H9 (cell line): ENCODE results near the gene METTL3. TPM values are rescaled to one million over a fixed set of nuclear protein-coding genes. Genes with fewer than 3 reads are reported as not detected.

Experiments
- DNase-seq: peaks from one replicate; pipeline ENCODE4 v3.0.0-alpha.2; 2017
- H2AFZ ChIP-seq: one replicate; pipeline ENCODE4 v1.6.1; 2013; ENCODE audit warnings: mild to moderate bottlenecking, low read length, control low read depth, moderate library complexity
- H2AK5ac ChIP-seq: 2 replicates; pipeline ENCODE4 v1.6.1; 2013; ENCODE audit warnings: low read length, control low read depth, mixed read lengths; ENCODE audit not compliant: insufficient read length
- H2BK120ac ChIP-seq: one replicate; pipeline ENCODE4 v1.6.1; 2013; ENCODE audit warnings: low read depth, mild to moderate bottlenecking, low read length, control low read depth, inconsistent platforms; ENCODE audit not compliant: poor library complexity, severe bottlenecking
- H2BK12ac ChIP-seq: 2 replicates; pipeline ENCODE4 v1.6.1; 2013; ENCODE audit warnings: low read length, control low read depth, mixed read lengths, low read depth; ENCODE audit not compliant: insufficient read length
- H2BK15ac ChIP-seq: 2 replicates; pipeline ENCODE4 v1.6.1; 2013; ENCODE audit warnings: low read depth, low read length, control low read depth
- H2BK20ac ChIP-seq: one replicate; pipeline ENCODE4 v1.6.1; 2013; ENCODE audit warnings: low read depth, mild to moderate bottlenecking, low read length, control low read depth, inconsistent platforms; ENCODE audit not compliant: poor library complexity, severe bottlenecking
- H2BK5ac ChIP-seq: 2 replicates; pipeline ENCODE4 v1.6.1; 2013; ENCODE audit warnings: low read length, control low read depth, mixed read lengths; ENCODE audit not compliant: insufficient read length
- H3K14ac ChIP-seq: 2 replicates; pipeline ENCODE4 v1.6.1; 2013; ENCODE audit warnings: low read length, control low read depth; ENCODE audit not compliant: insufficient read depth
- H3K18ac ChIP-seq: 2 replicates; pipeline ENCODE4 v1.6.1; 2013; ENCODE audit warnings: low read depth, mild to moderate bottlenecking, mixed read lengths, low read length, control low read depth; ENCODE audit not compliant: insufficient read length
- H3K23ac ChIP-seq: 2 replicates; pipeline ENCODE4 v1.6.1; 2013; ENCODE audit warnings: low read length, control low read depth, mixed read lengths, low read depth; ENCODE audit not compliant: insufficient read length
- H3K23me2 ChIP-seq: 2 replicates; pipeline ENCODE4 v1.6.1; 2013; ENCODE audit warnings: low read depth, mild to moderate bottlenecking, mixed read lengths, low read length, control low read depth; ENCODE audit not compliant: insufficient read length, poor library complexity, severe bottlenecking
- H3K27ac ChIP-seq: 2 replicates; pipeline ENCODE4 v1.5.1; 2013; ENCODE audit warnings: low read length, control low read depth, mixed read lengths, low read depth; ENCODE audit not compliant: insufficient read length
- H3K27me3 ChIP-seq: 2 replicates; pipeline ENCODE4 v1.6.1; 2013; ENCODE audit warnings: low read length, control low read depth, inconsistent platforms; ENCODE audit not compliant: insufficient read depth
- H3K4ac ChIP-seq: 2 replicates; pipeline ENCODE4 v1.6.1; 2013; ENCODE audit warnings: low read depth, mild to moderate bottlenecking, control low read depth, inconsistent platforms, low read length, moderate library complexity
- H3K4me1 ChIP-seq: 2 replicates; pipeline ENCODE4 v1.6.1; 2013; ENCODE audit warnings: low read length, control low read depth, inconsistent platforms; ENCODE audit not compliant: insufficient read depth
- H3K4me2 ChIP-seq: 2 replicates; pipeline ENCODE4 v1.6.1; 2013; ENCODE audit warnings: low read length, control low read depth, mixed read lengths; ENCODE audit not compliant: insufficient read length, insufficient read depth
- H3K56ac ChIP-seq: 2 replicates; pipeline ENCODE4 v1.6.1; 2013; ENCODE audit warnings: low read depth, mild to moderate bottlenecking, mixed read lengths, low read length, control low read depth; ENCODE audit not compliant: insufficient read length
- H3K79me1 ChIP-seq: 2 replicates; pipeline ENCODE4 v1.6.1; 2013; ENCODE audit warnings: low read depth, mild to moderate bottlenecking, moderate library complexity, low read length, control low read depth, inconsistent platforms; ENCODE audit not compliant: insufficient read depth, poor library complexity, severe bottlenecking
- H3K79me2 ChIP-seq: 2 replicates; pipeline ENCODE4 v1.6.1; 2013; ENCODE audit warnings: low read length, control low read depth, inconsistent platforms; ENCODE audit not compliant: insufficient read depth
- H3K9ac ChIP-seq: 2 replicates; pipeline ENCODE4 v1.6.1; 2013; ENCODE audit warnings: low read length, control low read depth, mixed read lengths; ENCODE audit not compliant: insufficient read length; ENCODE audit errors: extremely low read depth
- H3K9me3 ChIP-seq: one replicate; pipeline ENCODE4 v1.6.1; 2013; ENCODE audit warnings: low read depth, low read length, inconsistent platforms; ENCODE audit not compliant: control insufficient read depth
- H3T11ph ChIP-seq: one replicate; pipeline ENCODE4 v1.6.1; 2013; ENCODE audit warnings: mild to moderate bottlenecking, low read length, control low read depth, inconsistent platforms
- H4K20me1 ChIP-seq: one replicate; pipeline ENCODE4 v1.6.1; 2013; ENCODE audit not compliant: control insufficient read depth, insufficient read length, insufficient read depth
- H4K5ac ChIP-seq: 2 replicates; pipeline ENCODE4 v1.6.1; 2013; ENCODE audit warnings: low read depth, mild to moderate bottlenecking, mixed read lengths, low read length, control low read depth; ENCODE audit not compliant: insufficient read length
- H4K8ac ChIP-seq: replicated peaks from 2 replicates; pipeline ENCODE4 v1.6.1; 2013; ENCODE audit warnings: low read length, control low read depth, mixed read lengths, low read depth; ENCODE audit not compliant: insufficient read length
- H4K91ac ChIP-seq: 2 replicates; pipeline ENCODE4 v1.6.1; 2013; ENCODE audit warnings: low read depth, mild to moderate bottlenecking, moderate library complexity, mixed read lengths, low read length, control low read depth; ENCODE audit not compliant: insufficient read length
- H3K27ac Mint-ChIP-seq, 3 experiments: 2 replicates in 2 of 3; 3 replicates in 1 of 3; pipeline ENCODE4 v1.8.0; 2020 to 2021; ENCODE audit warnings: mixed read lengths in 3 of 3, mild to moderate bottlenecking in 1 of 3, moderate library complexity in 1 of 3
- H3K27me3 Mint-ChIP-seq: 2 replicates; pipeline ENCODE4 v1.8.0; 2021; ENCODE audit warnings: low read depth, mild to moderate bottlenecking, moderate library complexity, mixed read lengths
- H3K36me3 Mint-ChIP-seq, 3 experiments: 2 replicates in 2 of 3; 3 replicates in 1 of 3; pipeline ENCODE4 v1.8.0; 2020 to 2021; ENCODE audit warnings: low read depth in 3 of 3, mixed read lengths in 3 of 3; ENCODE audit not compliant: insufficient read depth in 1 of 3
- H3K4me1 Mint-ChIP-seq, 2 experiments: 2 replicates each; pipeline ENCODE4 v1.8.0; 2020; ENCODE audit warnings: mixed read lengths in 2 of 2
- H3K4me3 Mint-ChIP-seq, 2 experiments: 2 replicates in 1 of 2; 3 replicates in 1 of 2; pipeline ENCODE4 v1.8.0; 2020 to 2021; ENCODE audit warnings: mild to moderate bottlenecking in 2 of 2, mixed read lengths in 2 of 2, moderate library complexity in 1 of 2
- H3K9me3 Mint-ChIP-seq, 2 experiments: 2 replicates in 1 of 2; 3 replicates in 1 of 2; pipeline ENCODE4 v1.8.0; 2020; ENCODE audit warnings: mild to moderate bottlenecking in 2 of 2, mixed read lengths in 2 of 2, moderate library complexity in 1 of 2
- CTCF ChIP-seq: fragments of 200-600 bp; sonication (generic); conservative IDR thresholded peaks from 3 replicates; pipeline ENCODE4 v1.8.0; 2021; ENCODE audit warnings: antibody characterized with exemption, mild to moderate bottlenecking
- WGBS: extraction: QIAGEN DNeasy Blood & Tissue Kit; methylation state at CpG from one replicate; pipeline ENCODE4 v1.1.7; 2013; ENCODE audit warnings: missing lambda C conversion rate, low lambda C conversion rate, mixed read lengths; ENCODE audit not compliant: insufficient read length; ENCODE audit errors: extremely low coverage; 5-methylcytosine and 5-hydroxymethylcytosine counted together
- total RNA-seq: library from RNA; stranded (reverse); gene quantifications from 2 replicates; pipeline ENCODE4 v1.2.1, GENCODE V29; 2021

Gene METTL3
- total RNA-seq, 1 experiment from 2014 or later, result 84.1 TPM

- no CpG with 5 or more reads among the region's 1 CpG for WGBS
- H3K27ac ChIP-seq, result no peak overlapping the region
- H3K27me3 ChIP-seq, result no peaks in the 10 kb centered on the region
- H2AK5ac ChIP-seq, result no peak overlapping the region
- H2BK20ac ChIP-seq, result no peak overlapping the region
- H3K23me2 ChIP-seq, result peaks cover 3% of the 10 kb centered on the region
- no peak overlapping the region for H3K23ac ChIP-seq
- Mint-ChIP-seq H3K27me3 (no peaks in the 10 kb centered on the region), H3K4me3 (no peak overlapping the region), H3K4me1 (peaks cover 7 to 19% of the 10 kb centered on the region in 2 experiments), H3K9me3 (no peaks in the 10 kb centered on the region), H3K36me3 (peaks cover 12 to 43% (median 40%) of the 10 kb centered on the region in 3 experiments), H3K27ac (no peak overlapping the region; a peak in 1 of 7 replicates)
- no peak overlapping the region for H3K18ac ChIP-seq
- no peak overlapping the region for H3K4me2 ChIP-seq
- H3K14ac ChIP-seq, result no peak overlapping the region
- no peak for TF ChIP-seq CTCF
- DNase-seq, result no peak
- no peak overlapping the region for H3K9ac ChIP-seq
- H2BK120ac ChIP-seq, result no peak overlapping the region
- H2BK5ac ChIP-seq, result no peak overlapping the region
- H4K5ac ChIP-seq, result no peak overlapping the region
- no peak overlapping the region for H2BK15ac ChIP-seq
- no peaks in the 10 kb centered on the region for H3K9me3 ChIP-seq
- H3K4ac ChIP-seq, result no peak overlapping the region
- no peak overlapping the region for H4K8ac ChIP-seq
- H3T11ph ChIP-seq, result no peak overlapping the region
- H2BK12ac ChIP-seq, result no peak overlapping the region
- peaks cover 28% of the 10 kb centered on the region for H3K79me2 ChIP-seq
- H2AFZ ChIP-seq, result no peak overlapping the region
- H3K79me1 ChIP-seq, result peaks cover 4% of the 10 kb centered on the region
- H3K4me1 ChIP-seq, result no peaks in the 10 kb centered on the region; the same call in 1 of the 2 replicates
- no peaks in the 10 kb centered on the region for H4K20me1 ChIP-seq
- no peak overlapping the region for H3K56ac ChIP-seq
- H4K91ac ChIP-seq, result no peak overlapping the region
Measured at GRCh38 chr14:21449899-21450216, 61.3 kb downstream of the METTL3 start.

Other genes starting within 250 kb of the METTL3 start
- gene HNRNPC, start 241.9 kb downstream of the METTL3 start, total RNA-seq, result 1,044 and 1,062 TPM in 2 replicates
- gene RPGRIP1, start 231.3 kb downstream of the METTL3 start, total RNA-seq, result 0.07 and 0.59 TPM in 2 replicates
- 210 and 215 TPM in 2 replicates for gene SUPT16H, start 127.3 kb downstream of the METTL3 start, total RNA-seq
- gene CHD8, start 55.2 kb downstream of the METTL3 start, total RNA-seq, result 132 and 135 TPM in 2 replicates
- gene RAB2B, start 34.4 kb downstream of the METTL3 start, total RNA-seq, result 26.2 and 27.9 TPM in 2 replicates
- 58.0 and 64.7 TPM in 2 replicates for gene TOX4, start 34.1 kb downstream of the METTL3 start, total RNA-seq
- gene SALL2, start 15.0 kb upstream of the METTL3 start, total RNA-seq, result 287 and 299 TPM in 2 replicates
- not detected in 2 replicates for gene OR10G3, start 68.7 kb upstream of the METTL3 start, total RNA-seq
- not detected in 2 replicates for gene OR10G2, start 123.6 kb upstream of the METTL3 start, total RNA-seq
- not detected in 2 replicates for gene OR4E2, start 142.5 kb upstream of the METTL3 start, total RNA-seq
- not detected in 2 replicates for gene OR4E1, start 162.5 kb upstream of the METTL3 start, total RNA-seq